Esophagus muscularis mucosa (tissue), 4 donors: ENCODE results near the gene NEK11. TPM values are rescaled to one million over a fixed set of nuclear protein-coding genes. Genes with fewer than 3 reads are reported as not detected.

Experiments
- DNase-seq: peaks from one replicate; pipeline ENCODE4 v3.0.0-alpha.2; 2017; ENCODE audit errors: extremely low spot score
- H3K27ac ChIP-seq, 4 donors: fragments of 200-600 bp; sonication (generic); replicated peaks in 1 of 4; 1 replicate in 3 of 4; 2 replicates in 1 of 4; pipeline ENCODE4 v1.5.1; 2016 to 2019; ENCODE audit warnings: mild to moderate bottlenecking in 1 of 4
- H3K27me3 ChIP-seq, 4 donors: fragments of 200-600 bp; sonication (generic); one replicate each; pipeline versions ENCODE4 v1.5.1 to v1.6.0; 2016 to 2019
- H3K36me3 ChIP-seq, 4 donors: fragments of 200-600 bp; sonication (generic); one replicate each; pipeline ENCODE4 v1.5.1; 2016 to 2019
- H3K4me1 ChIP-seq, 4 donors: fragments of 200-600 bp; sonication (generic); one replicate each; pipeline ENCODE4 v1.5.1; 2016 to 2019
- H3K4me3 ChIP-seq, 4 donors: fragments of 200-600 bp; sonication (generic); 1 replicate in 2 of 4; 2 replicates in 2 of 4; pipeline ENCODE4 v1.5.1; 2016 to 2019; ENCODE audit warnings: mild to moderate bottlenecking in 4 of 4, moderate library complexity in 1 of 4
- H3K9me3 ChIP-seq, 4 donors: fragments of 200-600 bp; sonication (generic); 1 replicate in 3 of 4; 2 replicates in 1 of 4; pipeline ENCODE4 v1.5.1; 2016 to 2019
- CTCF ChIP-seq, 3 experiments: fragments of 200-600 bp in 2 of 3; fragments of 450-650 bp in 1 of 3; sonication (generic) in 2 of 3; IDR thresholded peaks; one replicate each; pipeline ENCODE4 v1.5.1; 2017 to 2019; ENCODE audit warnings: antibody characterized with exemption in 3 of 3, mild to moderate bottlenecking in 2 of 3, moderate library complexity in 1 of 3
- EP300 ChIP-seq: sonication (generic); formaldehyde crosslinking; IDR thresholded peaks from one replicate; pipeline ENCODE4 v1.6.1; 2017; ENCODE audit warnings: antibody characterized with exemption
- POLR2A ChIP-seq: fragments of 450-650 bp; IDR thresholded peaks from one replicate; pipeline ENCODE4 v1.6.1; 2017; ENCODE audit warnings: antibody characterized with exemption, moderate library complexity, mild to moderate bottlenecking, low read depth
- POLR2AphosphoS5 ChIP-seq, 2 donors: sonication (generic); formaldehyde crosslinking; IDR thresholded peaks; one replicate each; pipeline ENCODE4 v1.6.1; 2017; ENCODE audit warnings: antibody characterized with exemption in 2 of 2
- WGBS: methylation state at CpG from one replicate; pipeline ENCODE4 v1.1.5; 2018; 5-methylcytosine and 5-hydroxymethylcytosine counted together
- intact Hi-C: fragments of 100-400 bp; cut with DNase I; formaldehyde crosslinking; loops from one replicate; pipeline ENCODE4 v1.15.1; 2023
- total RNA-seq, 4 donors: library from RNA; depleted of rRNA; stranded (reverse); fragments of >200 nt; gene quantifications; one replicate each; pipeline versions ENCODE4 v1.1.0 to v1.2.1, GENCODE V29; 2016

Gene NEK11
- total RNA-seq, 4 donors from 2014 or later: 5.4 to 12.0 (median 6.8) TPM

GRCh38 chr3:131361464-131362421, 335.1 kb downstream of the NEK11 start:
- Histone ChIP-seq H3K27ac (peak overlapping the region; percentile 70 to 78 (median 75)), H3K36me3 (no peaks in the 10 kb centered on the region), H3K4me1 (peaks cover 15 to 28% (median 18%) of the 10 kb centered on the region in 4 donors), H3K4me3 (peak overlapping the region; percentile 57 to 65 (median 62)), H3K27me3 (no peaks in the 10 kb centered on the region), H3K9me3 (no peaks in the 10 kb centered on the region)
- intact Hi-C loops: no loop called here
- 37% methylated on average over 17 of the region's 64 CpGs for WGBS
- no peak for DNase-seq
- peak; percentile 35 to 68 for TF ChIP-seq POLR2AphosphoS5 (IDR thresholded peaks at IDR 0.05)
- TF ChIP-seq POLR2A: no peak

- WGBS: 94% methylated on average over 3 of the region's 3 CpGs
- H3K27ac ChIP-seq: no peak overlapping the region
- H3K36me3 ChIP-seq: no peaks in the 10 kb centered on the region
- no peaks in the 10 kb centered on the region for H3K9me3 ChIP-seq
- no peak overlapping the region for H3K4me3 ChIP-seq
- no peaks in the 10 kb centered on the region for H3K27me3 ChIP-seq
- intact Hi-C loops: no loop called here
- TF ChIP-seq CTCF (IDR thresholded peaks at IDR 0.05): no peak
- TF ChIP-seq EP300: no peak
- TF ChIP-seq POLR2A: no peak
- TF ChIP-seq POLR2AphosphoS5 (IDR thresholded peaks at IDR 0.05): no peak
- H3K4me1 ChIP-seq: peaks cover 10 to 28% (median 18%) of the 10 kb centered on the region in 4 donors
- DNase-seq: peak; percentile 21
These were observed 336.6 kb downstream of the NEK11 start for GRCh38 chr3:131363275-131363674.

- Histone ChIP-seq H3K27ac (no peak overlapping the region), H3K27me3 (no peaks in the 10 kb centered on the region), H3K4me1 (peaks cover 0 to 5% (median 0%) of the 10 kb centered on the region in 4 donors), H3K9me3 (no peaks in the 10 kb centered on the region), H3K4me3 (no peak overlapping the region), H3K36me3 (peaks cover 0 to 59% (median 26%) of the 10 kb centered on the region in 4 donors)
- intact Hi-C loops: no loop called here
- TF ChIP-seq CTCF (IDR thresholded peaks at IDR 0.05): no peak
- TF ChIP-seq POLR2A: no peak
- TF ChIP-seq EP300: no peak
- TF ChIP-seq POLR2AphosphoS5 (IDR thresholded peaks at IDR 0.05): no peak
- DNase-seq: no peak
- 79% methylated on average over 10 of the region's 10 CpGs for WGBS
These were observed 344.4 kb downstream of the NEK11 start for GRCh38 chr3:131370935-131371687.

GRCh38 chr3:131371688-131372066, 345.0 kb downstream of the NEK11 start:
- Histone ChIP-seq H3K27me3 (no peaks in the 10 kb centered on the region), H3K36me3 (peaks cover 0 to 63% (median 28%) of the 10 kb centered on the region in 4 donors), H3K4me3 (no peak overlapping the region), H3K4me1 (peaks cover 0 to 5% (median 0%) of the 10 kb centered on the region in 4 donors), H3K9me3 (no peaks in the 10 kb centered on the region), H3K27ac (no peak overlapping the region)
- 100% methylated on average over 1 of the region's 2 CpGs for WGBS
- no peak for TF ChIP-seq CTCF (IDR thresholded peaks at IDR 0.05)
- DNase-seq: no peak
- intact Hi-C loops: no loop called here

GRCh38 chr3:131374741-131375140, 348.1 kb downstream of the NEK11 start:
- intact Hi-C loops: no loop called here
- H3K36me3 ChIP-seq: peaks cover 0 to 63% (median 28%) of the 10 kb centered on the region in 4 donors

More at GRCh38 chr3:131374741-131375140, 348.1 kb downstream of the NEK11 start:
- Histone ChIP-seq H3K27me3 (no peaks in the 10 kb centered on the region), H3K27ac (no peak overlapping the region), H3K9me3 (no peaks in the 10 kb centered on the region), H3K4me1 (peaks cover 3 to 9% (median 6%) of the 10 kb centered on the region in 4 donors), H3K4me3 (no peak overlapping the region)
- WGBS: 100% methylated on average over 2 of the region's 2 CpGs
- no peak for DNase-seq
- TF ChIP-seq POLR2A: no peak
- no peak for TF ChIP-seq POLR2AphosphoS5 (IDR thresholded peaks at IDR 0.05)
- TF ChIP-seq CTCF (IDR thresholded peaks at IDR 0.05): no peak
- no peak for TF ChIP-seq EP300
